Fibroblast of gingiva (primary cell): Measurements from ENCODE around the gene SLC17A4.
A peak's percentile ranks its signal among the peaks of the same experiment; 100 is the strongest.
"Not testable (repeated sequence)": the region's sequence is repeated elsewhere in the genome, so short reads cannot be mapped to it uniquely, and the experiment has no call there.

Experiments
- DNase-seq: peaks from one replicate; pipeline ENCODE4 v3.0.0-alpha.2; 2011; ENCODE audit warnings: low read depth

The SLC17A4 gene

GRCh38 chr6:25754535-25754934 is at the start of gene SLC17A4:
Gene SLC17A4, plus strand, starts transcription at chr6:25754742. Its CDS starts 7,221 bp downstream, at chr6:25761963.
- DNase-seq = no peak

GRCh38 chr6:25706314-25707014 is 48.1 kb upstream of the SLC17A4 start:
- DNase-seq = no peak

GRCh38 chr6:25709761-25710160 is 44.8 kb upstream of the SLC17A4 start:
- DNase-seq = no peak

GRCh38 chr6:25710287-25710686 is 44.3 kb upstream of the SLC17A4 start:
- no peak for DNase-seq

GRCh38 chr6:25713824-25714223 is 40.7 kb upstream of the SLC17A4 start:
- DNase-seq = no peak

- no peak for DNase-seq
These were observed 39.8 kb upstream of the SLC17A4 start for GRCh38 chr6:25714765-25715164.

- DNase-seq = no peak
These were observed 38.7 kb upstream of the SLC17A4 start for GRCh38 chr6:25715794-25716193.

- DNase-seq = peak; percentile 10
These were observed 36.4 kb upstream of the SLC17A4 start for GRCh38 chr6:25717866-25718740.

GRCh38 chr6:25726122-25726911 is 28.2 kb upstream of the SLC17A4 start:
- no peak for DNase-seq

- no peak for DNase-seq
These were observed 27.5 kb upstream of the SLC17A4 start for GRCh38 chr6:25727028-25727427.

GRCh38 chr6:25730907-25731306 is 23.6 kb upstream of the SLC17A4 start:
- no peak for DNase-seq

GRCh38 chr6:25731721-25732120 is 22.8 kb upstream of the SLC17A4 start:
- no peak for DNase-seq

GRCh38 chr6:25732468-25733198 is 21.9 kb upstream of the SLC17A4 start:
- no peak for DNase-seq

GRCh38 chr6:25735261-25735660 is 19.3 kb upstream of the SLC17A4 start:
- DNase-seq = no peak

GRCh38 chr6:25743868-25744267 is 10.7 kb upstream of the SLC17A4 start:
- no peak for DNase-seq

- DNase-seq = no peak
These were observed 8.7 kb upstream of the SLC17A4 start for GRCh38 chr6:25745836-25746235.

- no peak for DNase-seq
These were observed 7.6 kb upstream of the SLC17A4 start for GRCh38 chr6:25746968-25747367.

GRCh38 chr6:25747477-25747876 is 7.1 kb upstream of the SLC17A4 start:
- no peak for DNase-seq

GRCh38 chr6:25748049-25748448 is 6.5 kb upstream of the SLC17A4 start:
- DNase-seq = no peak

GRCh38 chr6:25748601-25749517 is 5.7 kb upstream of the SLC17A4 start:
- DNase-seq = not testable (repeated sequence)

- no peak for DNase-seq
These were observed 4.7 kb upstream of the SLC17A4 start for GRCh38 chr6:25749837-25750236.
